Measurements from ENCODE around the gene TRIP6. TPM values are rescaled to one million over a fixed set of nuclear protein-coding genes. Genes with fewer than 3 reads are reported as not detected.
A peak's percentile ranks its signal among the peaks of the same experiment; 100 is the strongest.
"Not testable (repeated sequence)": the region's sequence is repeated elsewhere in the genome, so short reads cannot be mapped to it uniquely, and the experiment has no call there.

TRIP6 gene
- total RNA-seq, 1 donor from 2014 or later: 61.1 TPM

- ATAC-seq: peak; percentile 9
Measured at GRCh38 chr7:100891568-100892247, 24.5 kb downstream of the TRIP6 start.

GRCh38 chr7:100892364-100893317 is 25.5 kb downstream of the TRIP6 start:
- ATAC-seq: no peak

- no peak for ATAC-seq
Measured at GRCh38 chr7:100893318-100893895, 26.2 kb downstream of the TRIP6 start.

- no peak for ATAC-seq
Measured at GRCh38 chr7:100893910-100894721, 26.9 kb downstream of the TRIP6 start.

GRCh38 chr7:100894860-100895700 is 27.9 kb downstream of the TRIP6 start:
- no peak for ATAC-seq

- ATAC-seq: peak; percentile 1
Measured at GRCh38 chr7:100895701-100895955, 28.4 kb downstream of the TRIP6 start, which contains the start of gene ACHE. Gene ACHE (minus strand): TSS chr7:100895888. CDS start chr7:100894232, 1,656 bp downstream.

GRCh38 chr7:100895956-100896731 is 29.0 kb downstream of the TRIP6 start:
- ATAC-seq: no peak

- ATAC-seq: peak; percentile 10
Measured at GRCh38 chr7:100896732-100897608, 29.8 kb downstream of the TRIP6 start.

GRCh38 chr7:100897772-100898454 is 30.7 kb downstream of the TRIP6 start:
- no peak for ATAC-seq

GRCh38 chr7:100899432-100899831 is 32.2 kb downstream of the TRIP6 start:
- no peak for ATAC-seq

- no peak for ATAC-seq
Measured at GRCh38 chr7:100900978-100901377, 33.8 kb downstream of the TRIP6 start.

- ATAC-seq: no peak
Measured at GRCh38 chr7:100901921-100902332, 34.7 kb downstream of the TRIP6 start.

- ATAC-seq: no peak
Measured at GRCh38 chr7:100902638-100903037, 35.5 kb downstream of the TRIP6 start.

- no peak for ATAC-seq
Measured at GRCh38 chr7:100908512-100908911, 41.3 kb downstream of the TRIP6 start.

- ATAC-seq: not testable (repeated sequence)
Measured at GRCh38 chr7:100910443-100910842, 43.3 kb downstream of the TRIP6 start.

GRCh38 chr7:100911484-100911883 is 44.3 kb downstream of the TRIP6 start:
- no peak for ATAC-seq

- no peak for ATAC-seq
Measured at GRCh38 chr7:100914208-100914878, 47.2 kb downstream of the TRIP6 start.

GRCh38 chr7:100914879-100915447 is 47.8 kb downstream of the TRIP6 start:
- ATAC-seq: no peak
